NK-92 (cell line): ENCODE measurements around the gene CEP76.
"Not testable (repeated sequence)": the region's sequence is repeated elsewhere in the genome, so short reads cannot be mapped to it uniquely, and the experiment has no call there.

ENCODE experiments used
- DNase-seq: peaks from one replicate; lab custom pipeline; 2025; ENCODE audit not compliant: unreplicated experiment; lab: John Stamatoyannopoulos, UW

CEP76 gene

DNA sequence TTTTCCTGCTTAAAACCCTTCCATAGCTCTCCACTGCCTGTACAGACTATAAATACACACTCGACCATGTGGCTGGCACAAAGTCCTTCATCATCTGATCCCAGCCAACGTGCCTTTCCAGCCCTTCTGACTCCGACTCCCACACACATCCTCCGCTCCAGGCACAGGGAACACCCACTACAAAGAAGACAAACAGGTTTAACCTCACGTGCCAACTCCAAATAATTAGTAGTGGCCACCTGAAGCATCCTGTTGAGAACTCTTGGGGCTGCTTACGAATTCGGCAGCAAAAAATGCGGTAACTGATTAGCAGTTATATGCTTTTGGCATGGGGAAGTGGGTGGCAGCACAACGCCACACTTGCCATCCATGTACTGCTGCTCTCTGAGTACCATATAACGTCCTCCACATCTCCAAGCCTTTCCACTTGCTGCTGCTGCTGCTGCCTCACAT, 56.7 kb downstream of the CEP76 start:
- no peak for DNase-seq

DNA sequence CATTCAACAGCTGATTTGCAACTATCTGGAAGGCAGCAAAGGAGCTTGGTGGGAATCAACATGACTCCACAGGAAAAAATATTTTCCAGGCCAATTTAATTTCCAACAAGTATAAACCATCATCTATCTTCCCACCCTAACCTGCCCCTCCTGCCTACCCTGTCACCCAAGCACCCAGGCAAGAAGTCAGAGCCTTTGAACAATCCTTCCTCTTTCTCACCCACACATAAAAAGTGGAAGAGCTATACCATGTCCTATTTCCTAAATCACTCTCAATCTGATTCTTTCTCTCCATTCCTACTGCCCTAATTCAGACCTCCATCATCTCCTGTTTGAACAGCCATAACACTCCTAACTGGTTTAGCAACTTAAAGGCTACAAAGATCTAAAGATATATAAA, 57.3 kb downstream of the CEP76 start:
- no peak for DNase-seq

DNA sequence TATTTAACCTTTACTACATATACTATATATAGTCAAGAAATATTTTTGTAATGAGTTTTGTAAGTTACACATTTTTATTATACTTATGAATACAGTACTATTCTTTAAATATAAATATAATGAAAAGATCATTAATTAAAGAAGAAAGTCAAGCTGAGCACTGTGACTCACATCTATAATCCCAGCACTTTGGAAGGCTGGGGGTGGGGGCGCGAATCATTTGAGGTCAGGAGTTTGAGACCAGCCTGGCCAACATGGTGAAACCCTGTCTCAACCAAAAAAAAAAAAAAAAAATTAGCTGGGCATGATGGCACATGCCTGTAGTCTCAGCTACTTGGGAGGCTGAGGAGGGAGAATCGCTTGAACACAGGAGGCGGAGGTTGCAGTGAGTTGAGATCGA, 58.8 kb downstream of the CEP76 start:
- DNase-seq, result not testable (repeated sequence)

GRCh38 chr18:12640881-12641200, 61.7 kb downstream of the CEP76 start:
- DNase-seq, result no peak

GRCh38 chr18:12639990-12640880, 62.3 kb downstream of the CEP76 start:
- DNase-seq, result no peak

- DNase-seq, result no peak
Observed at GRCh38 chr18:12638644-12639124, 63.8 kb downstream of the CEP76 start.

DNA sequence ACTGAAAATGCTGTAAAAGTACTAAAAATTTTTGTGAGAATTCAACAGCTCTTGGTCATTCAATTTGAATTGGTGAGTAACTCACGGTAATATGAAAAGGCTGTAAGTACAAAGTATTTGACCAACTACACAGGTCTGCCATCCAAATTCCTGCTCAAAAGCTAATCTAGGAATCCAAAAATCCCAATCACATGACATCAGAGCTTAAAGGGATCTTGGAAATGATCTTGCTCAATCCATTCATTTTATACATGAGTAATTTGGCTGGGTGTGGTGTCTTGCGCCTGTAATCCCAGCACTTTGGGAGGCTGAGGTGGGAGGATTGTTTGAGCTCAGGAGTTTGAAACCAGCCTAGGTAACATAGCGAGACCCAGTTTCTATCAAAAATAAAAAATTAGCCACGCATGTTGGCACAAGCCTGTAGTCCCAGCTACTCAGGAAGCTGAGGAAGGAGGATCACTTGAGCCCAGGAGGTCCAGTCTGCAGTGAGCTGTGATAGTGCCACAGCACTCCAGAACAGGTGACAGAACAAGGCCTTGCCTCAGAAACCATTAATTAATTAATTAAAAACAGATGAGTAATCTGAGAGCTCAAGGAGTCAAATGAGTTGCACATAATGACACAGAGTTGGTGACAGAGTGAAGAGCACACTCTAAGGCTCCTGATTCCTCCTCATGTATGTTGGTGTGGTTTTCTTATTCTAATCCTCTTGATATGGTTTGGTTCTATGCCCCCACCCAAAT, 64.5 kb downstream of the CEP76 start:
- DNase-seq, result no peak

DNA sequence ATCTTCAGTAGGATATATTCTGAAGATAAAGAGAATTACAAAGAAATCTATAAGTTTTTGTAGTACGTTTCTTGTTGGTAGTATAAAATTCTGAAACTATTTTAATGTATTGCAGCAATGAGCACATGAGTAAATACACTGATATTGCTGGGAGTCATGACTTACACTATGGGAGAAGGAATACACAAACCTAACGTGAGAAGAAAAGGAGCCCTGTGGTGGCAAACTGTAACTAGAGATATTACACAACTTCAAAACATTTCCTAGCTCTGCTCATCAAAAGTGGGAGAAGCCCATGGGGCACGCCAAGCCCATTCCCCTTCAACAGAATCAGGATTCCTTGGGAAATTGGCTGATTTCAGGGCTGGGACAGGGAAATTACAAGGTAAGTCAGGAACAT, 65.1 kb downstream of the CEP76 start:
- DNase-seq, result no peak

GRCh38 chr18:12631831-12632477, 70.6 kb downstream of the CEP76 start:
- no peak for DNase-seq

DNA sequence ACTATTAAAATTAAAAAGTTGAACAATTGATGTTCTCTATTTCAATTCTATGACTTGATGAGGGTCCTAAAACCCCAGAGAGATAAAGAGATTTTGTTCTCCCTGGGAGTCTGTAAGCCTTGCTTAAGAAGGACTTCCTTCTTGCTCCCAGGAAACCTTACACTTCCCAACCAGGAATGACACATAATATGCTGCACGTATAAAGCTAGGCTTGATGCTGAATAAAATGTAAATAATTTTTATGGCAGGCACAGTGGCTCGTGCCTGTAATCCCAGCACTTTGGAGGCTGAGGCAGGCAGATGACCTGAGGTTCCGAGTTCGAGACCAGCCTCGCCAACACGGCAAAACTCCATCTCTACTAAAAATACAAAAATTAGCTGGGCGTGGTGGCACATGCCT, 72.4 kb downstream of the CEP76 start:
- DNase-seq, result no peak

- no peak for DNase-seq
Observed at GRCh38 chr18:12628706-12629702, 73.5 kb downstream of the CEP76 start.

GRCh38 chr18:12627199-12627598, 75.3 kb downstream of the CEP76 start:
- not testable (repeated sequence) for DNase-seq

GRCh38 chr18:12625241-12625640, 77.3 kb downstream of the CEP76 start:
- DNase-seq, result no peak
